Fibroblast of lung (primary cell): Measurements from ENCODE around the gene OBSL1.

ENCODE experiments used
- EZH2 ChIP-seq: IDR thresholded peaks from 2 replicates; pipeline ENCODE4 v1.5.1; 2012; ENCODE audit warnings: low read length, control low read depth, mild to moderate bottlenecking; ENCODE audit errors: missing control alignments
- TF ChIP-seq, protein P1 (sequence below), 2 donors: IDR thresholded peaks in 1 of 2; conservative IDR thresholded peaks in 1 of 2; 1 replicate in 1 of 2; 2 replicates in 1 of 2; pipeline ENCODE4 v1.5.1; 2011 to 2012; ENCODE audit warnings: low read length in 2 of 2, control low read depth in 1 of 2, inconsistent platforms in 1 of 2, low read depth in 1 of 2, mild to moderate bottlenecking in 1 of 2

- TF ChIP-seq, protein P1, sequence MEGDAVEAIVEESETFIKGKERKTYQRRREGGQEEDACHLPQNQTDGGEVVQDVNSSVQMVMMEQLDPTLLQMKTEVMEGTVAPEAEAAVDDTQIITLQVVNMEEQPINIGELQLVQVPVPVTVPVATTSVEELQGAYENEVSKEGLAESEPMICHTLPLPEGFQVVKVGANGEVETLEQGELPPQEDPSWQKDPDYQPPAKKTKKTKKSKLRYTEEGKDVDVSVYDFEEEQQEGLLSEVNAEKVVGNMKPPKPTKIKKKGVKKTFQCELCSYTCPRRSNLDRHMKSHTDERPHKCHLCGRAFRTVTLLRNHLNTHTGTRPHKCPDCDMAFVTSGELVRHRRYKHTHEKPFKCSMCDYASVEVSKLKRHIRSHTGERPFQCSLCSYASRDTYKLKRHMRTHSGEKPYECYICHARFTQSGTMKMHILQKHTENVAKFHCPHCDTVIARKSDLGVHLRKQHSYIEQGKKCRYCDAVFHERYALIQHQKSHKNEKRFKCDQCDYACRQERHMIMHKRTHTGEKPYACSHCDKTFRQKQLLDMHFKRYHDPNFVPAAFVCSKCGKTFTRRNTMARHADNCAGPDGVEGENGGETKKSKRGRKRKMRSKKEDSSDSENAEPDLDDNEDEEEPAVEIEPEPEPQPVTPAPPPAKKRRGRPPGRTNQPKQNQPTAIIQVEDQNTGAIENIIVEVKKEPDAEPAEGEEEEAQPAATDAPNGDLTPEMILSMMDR (conservative IDR thresholded peaks at IDR 0.05 in 1 of 2, IDR thresholded peaks at IDR 0.05 in 1 of 2; ENCODE audit: low read depth in 1 of 2, low read length in 2 of 2), result no peak
- no peak for TF ChIP-seq EZH2
These were observed 51.3 kb downstream of the OBSL1 start for GRCh38 chr2:219520079-219520478.
